ENCODE data around the gene CCSER1.

The CCSER1 gene

GRCh38 chr4:91280551-91281290 is 1153.5 kb downstream of the CCSER1 start:
- TF ChIP-seq CTCF (IDR thresholded peaks at IDR 0.05; ENCODE audit: low read depth, low read length, missing control alignments): no peak
- no peak overlapping the region for H3K27ac ChIP-seq
- in situ Hi-C loops (cut with HindIII; ENCODE audit: low pct_ligation_motif_present, low sequenced_read_pairs): no loop called here
- H3K27me3 ChIP-seq (replicated peaks): no peaks in the 10 kb centered on the region
- H3K36me3 ChIP-seq (replicated peaks): no peaks in the 10 kb centered on the region
- DNase-seq: no peak
- no peak overlapping the region for H3K4me3 ChIP-seq (ENCODE audit: low read depth, low read length)

- DNase-seq: no peak
- in situ Hi-C loops (cut with HindIII; ENCODE audit: low pct_ligation_motif_present, low sequenced_read_pairs): no loop called here
- no peaks in the 10 kb centered on the region for H3K36me3 ChIP-seq (replicated peaks)
- no peaks in the 10 kb centered on the region for H3K27me3 ChIP-seq (replicated peaks)
- TF ChIP-seq CTCF (IDR thresholded peaks at IDR 0.05; ENCODE audit: low read depth, low read length, missing control alignments): no peak
- H3K4me3 ChIP-seq (ENCODE audit: low read depth, low read length): no peak overlapping the region
- no peak overlapping the region for H3K27ac ChIP-seq
Observed at GRCh38 chr4:91282217-91282616, 1155.0 kb downstream of the CCSER1 start.

- no peaks in the 10 kb centered on the region for H3K27me3 ChIP-seq (replicated peaks)
- DNase-seq: no peak
- in situ Hi-C loops (cut with HindIII; ENCODE audit: low pct_ligation_motif_present, low sequenced_read_pairs): no loop called here
- no peak overlapping the region for H3K27ac ChIP-seq
- H3K36me3 ChIP-seq (replicated peaks): no peaks in the 10 kb centered on the region
- TF ChIP-seq CTCF (IDR thresholded peaks at IDR 0.05; ENCODE audit: low read depth, low read length, missing control alignments): no peak
- no peak overlapping the region for H3K4me3 ChIP-seq (ENCODE audit: low read depth, low read length)
Observed at GRCh38 chr4:91283726-91284230, 1156.6 kb downstream of the CCSER1 start.

GRCh38 chr4:91284480-91284879 is 1157.3 kb downstream of the CCSER1 start:
- no peaks in the 10 kb centered on the region for H3K36me3 ChIP-seq (replicated peaks)
- H3K27ac ChIP-seq: no peak overlapping the region
- H3K4me3 ChIP-seq (ENCODE audit: low read depth, low read length): no peak overlapping the region
- DNase-seq: no peak
- TF ChIP-seq CTCF (IDR thresholded peaks at IDR 0.05; ENCODE audit: low read depth, low read length, missing control alignments): no peak
- in situ Hi-C loops (cut with HindIII; ENCODE audit: low pct_ligation_motif_present, low sequenced_read_pairs): no loop called here
- H3K27me3 ChIP-seq (replicated peaks): no peaks in the 10 kb centered on the region

GRCh38 chr4:91285487-91285886 is 1158.3 kb downstream of the CCSER1 start:
- no peak for TF ChIP-seq CTCF (IDR thresholded peaks at IDR 0.05; ENCODE audit: low read depth, low read length, missing control alignments)
- no peak for DNase-seq
- H3K36me3 ChIP-seq (replicated peaks): no peaks in the 10 kb centered on the region
- H3K27me3 ChIP-seq (replicated peaks): no peaks in the 10 kb centered on the region
- in situ Hi-C loops (cut with HindIII; ENCODE audit: low pct_ligation_motif_present, low sequenced_read_pairs): no loop called here
- H3K4me3 ChIP-seq (ENCODE audit: low read depth, low read length): no peak overlapping the region
- H3K27ac ChIP-seq: no peak overlapping the region

All from brain microvascular endothelial cell (primary cell).